Keratinocyte (primary cell): ENCODE data around the gene SCAF1.

Source experiments
- EZH2 ChIP-seq: IDR thresholded peaks from one replicate; pipeline ENCODE4 v1.6.1; 2012; ENCODE audit warnings: inconsistent platforms, mild to moderate bottlenecking, low read length, moderate library complexity
- TF ChIP-seq, protein P1 (sequence below), 3 experiments: IDR thresholded peaks in 1 of 3; conservative IDR thresholded peaks in 1 of 3; optimal IDR thresholded peaks in 1 of 3; 2 replicates in 2 of 3; 3 replicates in 1 of 3; pipeline versions ENCODE3 to v1.5.1; 2011; ENCODE audit warnings: low read length in 3 of 3, mild to moderate bottlenecking in 3 of 3, moderate library complexity in 2 of 3, control low read depth in 1 of 3, inconsistent platforms in 1 of 3; ENCODE audit not compliant: insufficient read depth in 2 of 3; ENCODE audit errors: extremely low read depth in 1 of 3

DNA sequence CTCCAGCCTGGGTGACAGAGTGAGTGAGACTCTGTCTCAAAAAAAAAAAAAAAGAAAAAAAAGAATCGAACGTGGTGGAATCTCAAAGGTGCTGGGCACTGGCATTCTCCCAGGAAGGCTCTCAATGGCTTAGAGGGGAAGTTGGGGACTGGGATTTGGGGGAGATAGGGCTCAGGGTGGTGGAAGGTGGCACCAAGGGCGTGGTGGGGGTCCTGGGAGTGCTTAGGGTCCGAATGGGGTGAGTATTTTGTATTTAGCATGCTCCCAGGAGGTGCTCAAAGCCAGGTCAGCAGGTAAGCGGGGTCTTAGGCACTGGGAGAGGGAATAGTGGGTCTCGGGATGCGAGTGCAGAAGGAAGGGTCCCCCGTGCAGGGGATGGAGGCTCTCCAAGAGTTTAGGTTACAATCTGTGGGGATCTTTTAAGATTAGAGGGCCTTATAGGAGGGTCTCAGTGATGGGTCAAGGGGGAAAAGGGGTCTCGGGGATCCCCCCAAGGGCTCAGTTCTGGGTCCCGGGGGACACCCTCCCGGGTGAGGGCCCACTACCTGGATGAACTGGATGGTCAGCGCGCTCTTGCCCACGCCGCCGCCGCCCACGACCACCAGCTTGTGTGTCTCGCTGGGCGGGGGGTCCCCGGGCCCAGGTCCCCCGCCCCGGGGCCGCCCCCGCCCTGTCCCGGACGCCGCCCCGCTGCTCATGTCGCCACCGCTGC lies 2.5 kb upstream of the SCAF1 start:
- TF ChIP-seq EZH2 = no peak
- TF ChIP-seq, protein P1, sequence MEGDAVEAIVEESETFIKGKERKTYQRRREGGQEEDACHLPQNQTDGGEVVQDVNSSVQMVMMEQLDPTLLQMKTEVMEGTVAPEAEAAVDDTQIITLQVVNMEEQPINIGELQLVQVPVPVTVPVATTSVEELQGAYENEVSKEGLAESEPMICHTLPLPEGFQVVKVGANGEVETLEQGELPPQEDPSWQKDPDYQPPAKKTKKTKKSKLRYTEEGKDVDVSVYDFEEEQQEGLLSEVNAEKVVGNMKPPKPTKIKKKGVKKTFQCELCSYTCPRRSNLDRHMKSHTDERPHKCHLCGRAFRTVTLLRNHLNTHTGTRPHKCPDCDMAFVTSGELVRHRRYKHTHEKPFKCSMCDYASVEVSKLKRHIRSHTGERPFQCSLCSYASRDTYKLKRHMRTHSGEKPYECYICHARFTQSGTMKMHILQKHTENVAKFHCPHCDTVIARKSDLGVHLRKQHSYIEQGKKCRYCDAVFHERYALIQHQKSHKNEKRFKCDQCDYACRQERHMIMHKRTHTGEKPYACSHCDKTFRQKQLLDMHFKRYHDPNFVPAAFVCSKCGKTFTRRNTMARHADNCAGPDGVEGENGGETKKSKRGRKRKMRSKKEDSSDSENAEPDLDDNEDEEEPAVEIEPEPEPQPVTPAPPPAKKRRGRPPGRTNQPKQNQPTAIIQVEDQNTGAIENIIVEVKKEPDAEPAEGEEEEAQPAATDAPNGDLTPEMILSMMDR (optimal IDR thresholded peaks at IDR 0.05 in 1 of 3, IDR thresholded peaks at IDR 0.05 in 1 of 3, conservative IDR thresholded peaks at IDR 0.05 in 1 of 3; ENCODE audit: extremely low read depth in 1 of 3, insufficient read depth in 2 of 3, low read length in 3 of 3) = no peak
